MM.1S (cell line): ENCODE results near the gene PLS1.

ENCODE experiments used
- CTCF ChIP-seq: fragments of 300-600 bp; sonication (generic); IDR thresholded peaks from 2 replicates; pipeline ENCODE4 v1.5.1; 2016; ENCODE audit warnings: antibody characterized with exemption, low read length, mixed read lengths
- EZH2 ChIP-seq: fragments of 300-600 bp; sonication (generic); optimal IDR thresholded peaks from 2 replicates; pipeline ENCODE3; 2017; ENCODE audit warnings: low read depth, mild to moderate bottlenecking, antibody characterized with exemption, low read length, mixed read lengths
- EZH2phosphoT487 ChIP-seq: fragments of 300-600 bp; sonication (generic); IDR thresholded peaks from 2 replicates; pipeline ENCODE4 v1.6.1; 2018; ENCODE audit warnings: antibody characterized with exemption, low read length

GRCh38 chr3:142588703-142589102 is 7.5 kb upstream of the PLS1 start:
- TF ChIP-seq CTCF (no peak), EZH2 (no peak), EZH2phosphoT487 (no peak)
